Measurements from ENCODE around the gene CPXM1. TPM values are rescaled to one million over a fixed set of nuclear protein-coding genes. Genes with fewer than 3 reads are reported as not detected.
"Not testable (repeated sequence)": the region's sequence is repeated elsewhere in the genome, so short reads cannot be mapped to it uniquely, and the experiment has no call there.

The CPXM1 gene
- total RNA-seq, 2 donors from 2014 or later, result 47.8 to 53.5 TPM

DNA sequence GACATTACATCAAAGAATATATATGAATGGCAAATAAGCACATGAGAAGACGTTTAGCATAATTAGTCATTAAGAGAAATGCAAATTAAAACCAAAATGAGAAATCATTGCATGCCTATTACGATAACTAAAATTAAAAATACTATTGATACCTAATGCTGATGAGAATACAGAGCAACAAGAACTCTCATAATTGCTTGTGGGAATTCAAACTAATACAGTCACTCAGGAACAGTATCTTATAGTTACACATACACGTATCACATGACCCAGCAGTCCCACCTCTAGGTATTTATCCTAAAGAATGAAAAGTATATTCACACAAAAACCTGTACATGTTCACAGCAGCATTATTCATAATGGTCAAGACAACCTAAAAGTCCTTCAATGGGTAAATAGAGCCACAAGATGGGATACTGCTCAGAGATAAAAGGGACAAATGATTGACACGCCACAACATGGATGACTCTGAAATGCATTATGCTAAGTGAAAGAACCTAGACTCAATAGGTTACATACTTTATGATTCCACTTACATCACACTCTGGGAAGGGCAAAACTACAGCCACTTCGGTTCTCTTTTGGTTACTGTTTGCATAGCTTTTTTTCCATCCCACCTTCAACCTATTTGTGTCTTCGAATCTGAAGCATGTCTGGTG, 16.4 kb downstream of the CPXM1 start:
- Mint-ChIP-seq H3K9me3 (no peaks in the 10 kb centered on the region), H3K36me3 (no peaks in the 10 kb centered on the region), H3K4me1 (ENCODE audit: low read depth in 2 of 2) (peaks cover 0 to 5% of the 10 kb centered on the region in 2 donors), H3K4me3 (no peak overlapping the region), H3K27me3 (peaks cover 23 to 32% of the 10 kb centered on the region in 2 donors), H3K27ac (no peak overlapping the region)
- DNase-seq (ENCODE audit: low spot score), result no peak
- ATAC-seq, result no peak

DNA sequence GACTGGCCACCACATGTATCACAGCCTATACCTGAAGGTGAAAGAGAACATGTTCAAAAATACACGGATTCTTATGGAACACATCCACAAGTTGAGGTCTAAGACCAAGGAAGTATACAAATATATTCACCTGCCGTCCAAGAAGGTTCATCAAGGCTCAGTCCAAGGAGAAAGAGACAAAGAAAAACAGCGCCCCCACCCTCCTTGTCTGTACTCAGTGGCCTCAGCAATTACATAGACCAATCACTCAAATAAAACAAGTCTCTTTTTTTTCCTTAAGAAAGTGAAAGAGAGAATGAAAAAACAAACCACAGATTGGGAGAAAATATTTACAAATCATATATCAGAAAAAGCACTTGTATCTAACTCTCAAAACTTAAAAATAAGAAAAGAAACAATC, 19.5 kb downstream of the CPXM1 start:
- H3K27ac Mint-ChIP-seq, result no peak overlapping the region
- H3K9me3 Mint-ChIP-seq, result no peaks in the 10 kb centered on the region
- no peak for ATAC-seq
- no peak for DNase-seq (ENCODE audit: low spot score)
- no peak overlapping the region for H3K4me3 Mint-ChIP-seq
- H3K4me1 Mint-ChIP-seq (ENCODE audit: low read depth in 2 of 2), result peaks cover 0 to 5% of the 10 kb centered on the region in 2 donors
- H3K27me3 Mint-ChIP-seq, result peaks cover 15 to 23% of the 10 kb centered on the region in 2 donors
- no peaks in the 10 kb centered on the region for H3K36me3 Mint-ChIP-seq

DNA sequence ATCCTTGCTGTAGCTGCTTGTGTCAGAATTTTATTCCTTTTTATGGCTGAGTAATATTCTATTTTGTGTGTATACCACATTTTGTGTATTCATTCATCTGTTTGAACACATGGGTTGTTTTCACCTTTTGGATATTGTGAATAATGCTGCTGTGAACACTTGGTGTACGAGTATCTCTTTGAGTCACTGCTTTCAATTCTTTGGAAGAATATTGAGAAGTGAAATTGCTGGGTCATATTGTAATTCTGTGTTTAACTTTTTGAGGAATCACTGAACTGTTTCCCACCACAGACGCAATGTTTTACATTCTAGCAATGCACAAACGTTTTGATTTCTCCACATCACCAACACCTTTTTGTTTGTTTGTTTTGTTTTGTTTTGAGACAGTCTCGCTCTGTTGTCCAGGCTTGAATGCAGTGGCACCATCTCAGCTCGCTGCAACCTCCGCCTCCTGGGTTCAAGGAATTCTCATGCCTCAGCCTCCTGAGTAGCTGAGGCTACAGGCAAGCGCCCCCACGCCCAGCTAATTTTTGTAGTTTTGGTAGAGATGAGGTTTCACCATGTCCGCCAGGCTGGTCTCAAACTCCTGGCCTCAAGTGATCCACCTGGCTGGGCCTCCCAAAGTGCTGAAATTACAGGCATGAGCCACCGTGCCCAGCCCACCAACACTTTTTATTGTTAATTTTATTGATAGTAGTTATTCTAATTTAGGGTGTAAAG, 21.7 kb downstream of the CPXM1 start:
- H3K36me3 Mint-ChIP-seq, result no peaks in the 10 kb centered on the region
- H3K4me3 Mint-ChIP-seq, result no peak overlapping the region
- DNase-seq (ENCODE audit: low spot score), result no peak
- H3K27me3 Mint-ChIP-seq, result peaks cover 12 to 14% of the 10 kb centered on the region in 2 donors
- no peak for ATAC-seq
- H3K9me3 Mint-ChIP-seq, result no peaks in the 10 kb centered on the region
- peaks cover 0 to 5% of the 10 kb centered on the region in 2 donors for H3K4me1 Mint-ChIP-seq (ENCODE audit: low read depth in 2 of 2)
- H3K27ac Mint-ChIP-seq, result no peak overlapping the region

- H3K27ac Mint-ChIP-seq, result no peak overlapping the region
- no peak overlapping the region for H3K4me3 Mint-ChIP-seq
- no peak for DNase-seq (ENCODE audit: low spot score)
- ATAC-seq, result no peak
- peaks cover 0 to 2% of the 10 kb centered on the region in 2 donors for H3K27me3 Mint-ChIP-seq
- no peaks in the 10 kb centered on the region for H3K36me3 Mint-ChIP-seq
- peaks cover 9 to 17% of the 10 kb centered on the region in 2 donors for H3K4me1 Mint-ChIP-seq (ENCODE audit: low read depth in 2 of 2)
- H3K9me3 Mint-ChIP-seq, result no peaks in the 10 kb centered on the region
Observed at GRCh38 chr20:2775139-2775538, 25.3 kb downstream of the CPXM1 start.

GRCh38 chr20:2773812-2774211, 26.6 kb downstream of the CPXM1 start:
- no peaks in the 10 kb centered on the region for H3K36me3 Mint-ChIP-seq
- no peak overlapping the region for H3K4me3 Mint-ChIP-seq
- ATAC-seq, result no peak
- no peaks in the 10 kb centered on the region for H3K9me3 Mint-ChIP-seq
- DNase-seq (ENCODE audit: low spot score), result no peak
- H3K27me3 Mint-ChIP-seq, result peaks cover 0 to 2% of the 10 kb centered on the region in 2 donors
- no peak overlapping the region for H3K27ac Mint-ChIP-seq
- peaks cover 9 to 17% of the 10 kb centered on the region in 2 donors for H3K4me1 Mint-ChIP-seq (ENCODE audit: low read depth in 2 of 2)

DNA sequence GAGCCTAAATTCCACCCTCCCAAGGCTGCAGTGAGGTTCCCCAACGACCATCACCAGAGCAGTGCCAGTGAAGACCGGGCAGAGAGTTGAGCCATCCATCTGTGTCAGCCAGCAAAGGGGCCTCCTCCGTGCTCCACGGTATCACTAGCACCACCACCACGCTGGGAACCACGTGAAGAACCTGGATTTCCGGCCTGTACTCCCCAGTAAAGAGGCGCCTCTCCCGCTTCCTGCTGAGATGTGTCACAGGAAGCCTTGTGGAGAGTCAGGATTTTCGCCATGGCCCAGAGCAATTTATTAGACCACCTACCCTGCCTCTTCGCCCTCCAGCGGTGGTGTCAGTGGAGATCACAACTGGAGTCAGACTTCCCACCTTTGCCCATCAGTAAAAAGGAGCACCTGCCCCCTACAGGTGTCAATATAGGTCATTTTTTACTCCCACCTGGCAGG, 28.8 kb downstream of the CPXM1 start:
- Mint-ChIP-seq H3K4me1 (ENCODE audit: low read depth in 2 of 2) (peaks cover 9 to 17% of the 10 kb centered on the region in 2 donors), H3K9me3 (no peaks in the 10 kb centered on the region), H3K27ac (peak overlapping the region; percentile 33 to 43), H3K27me3 (peaks cover 8% of the 10 kb centered on the region in 2 donors), H3K4me3 (peak overlapping the region; percentile 61), H3K36me3 (no peaks in the 10 kb centered on the region)
- DNase-seq (ENCODE audit: low spot score) (no peak), ATAC-seq (peak; percentile 77 to 82)

- ATAC-seq; H3K9me3 Mint-ChIP-seq; H3K27me3 Mint-ChIP-seq; H3K27ac Mint-ChIP-seq; DNase-seq (ENCODE audit: low spot score); H3K36me3 Mint-ChIP-seq; H3K4me3 Mint-ChIP-seq: not testable (repeated sequence)
- peaks cover 9 to 17% of the 10 kb centered on the region in 2 donors for H3K4me1 Mint-ChIP-seq (ENCODE audit: low read depth in 2 of 2)
Observed at GRCh38 chr20:2770091-2770490, 30.3 kb downstream of the CPXM1 start.

DNA sequence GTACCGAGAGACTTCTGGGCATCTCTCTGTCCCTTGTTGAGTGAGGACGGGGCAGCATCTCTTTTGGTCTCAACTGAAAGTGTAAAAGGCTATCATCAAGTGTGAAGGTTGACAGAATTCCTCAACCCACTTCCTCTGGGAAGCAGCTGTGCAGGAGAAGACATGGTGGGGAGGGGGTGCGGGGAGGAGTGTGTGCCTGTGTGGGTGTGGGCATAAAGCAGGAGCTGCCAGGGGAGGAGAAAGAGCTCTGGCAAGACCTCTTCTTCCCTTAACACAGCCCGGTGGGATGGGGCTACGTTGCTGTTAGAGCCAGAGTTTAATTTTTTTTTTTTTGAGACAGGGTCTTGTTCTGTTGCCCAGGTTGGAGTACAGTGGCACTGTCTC, 31.8 kb downstream of the CPXM1 start:
- no peak overlapping the region for H3K4me3 Mint-ChIP-seq
- peaks cover 8% of the 10 kb centered on the region in 2 donors for H3K27me3 Mint-ChIP-seq
- H3K9me3 Mint-ChIP-seq, result no peaks in the 10 kb centered on the region
- peaks cover 9 to 17% of the 10 kb centered on the region in 2 donors for H3K4me1 Mint-ChIP-seq (ENCODE audit: low read depth in 2 of 2)
- H3K27ac Mint-ChIP-seq, result no peak overlapping the region
- DNase-seq (ENCODE audit: low spot score), result no peak
- ATAC-seq, result no peak
- no peaks in the 10 kb centered on the region for H3K36me3 Mint-ChIP-seq

GRCh38 chr20:2767768-2768631, 32.4 kb downstream of the CPXM1 start:
- ATAC-seq, result no peak
- Mint-ChIP-seq H3K9me3 (no peaks in the 10 kb centered on the region), H3K36me3 (no peaks in the 10 kb centered on the region), H3K4me1 (ENCODE audit: low read depth in 2 of 2) (peaks cover 9 to 17% of the 10 kb centered on the region in 2 donors), H3K27me3 (peaks cover 8% of the 10 kb centered on the region in 2 donors), H3K4me3 (no peak overlapping the region), H3K27ac (no peak overlapping the region)
- no peak for DNase-seq (ENCODE audit: low spot score)

DNA sequence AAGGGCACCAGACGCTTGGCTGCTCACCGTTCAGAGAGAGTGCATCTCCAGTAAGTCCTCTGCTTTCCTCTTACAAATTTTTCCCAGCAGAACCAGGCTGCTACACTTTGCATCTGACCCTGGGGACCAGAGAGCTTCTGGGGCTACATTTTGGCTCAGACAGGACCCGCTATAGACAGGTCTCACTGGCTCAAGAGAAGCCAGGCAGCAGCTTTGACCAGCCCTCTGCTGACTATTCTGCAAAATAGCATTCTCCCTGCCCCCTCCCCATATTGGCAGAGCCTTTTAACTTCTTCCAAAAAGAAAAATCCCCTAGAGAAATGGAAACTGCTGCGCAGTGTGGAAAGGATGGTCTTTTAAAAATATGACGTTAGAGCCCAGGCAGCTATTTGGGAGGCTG, 37.2 kb downstream of the CPXM1 start:
- H3K4me1 Mint-ChIP-seq (ENCODE audit: low read depth in 2 of 2), result no peaks in the 10 kb centered on the region
- no peak for ATAC-seq
- H3K9me3 Mint-ChIP-seq, result no peaks in the 10 kb centered on the region
- peaks cover 6 to 8% of the 10 kb centered on the region in 2 donors for H3K27me3 Mint-ChIP-seq
- H3K27ac Mint-ChIP-seq, result no peak overlapping the region
- no peak for DNase-seq (ENCODE audit: low spot score)
- no peak overlapping the region for H3K4me3 Mint-ChIP-seq
- H3K36me3 Mint-ChIP-seq, result no peaks in the 10 kb centered on the region

DNA sequence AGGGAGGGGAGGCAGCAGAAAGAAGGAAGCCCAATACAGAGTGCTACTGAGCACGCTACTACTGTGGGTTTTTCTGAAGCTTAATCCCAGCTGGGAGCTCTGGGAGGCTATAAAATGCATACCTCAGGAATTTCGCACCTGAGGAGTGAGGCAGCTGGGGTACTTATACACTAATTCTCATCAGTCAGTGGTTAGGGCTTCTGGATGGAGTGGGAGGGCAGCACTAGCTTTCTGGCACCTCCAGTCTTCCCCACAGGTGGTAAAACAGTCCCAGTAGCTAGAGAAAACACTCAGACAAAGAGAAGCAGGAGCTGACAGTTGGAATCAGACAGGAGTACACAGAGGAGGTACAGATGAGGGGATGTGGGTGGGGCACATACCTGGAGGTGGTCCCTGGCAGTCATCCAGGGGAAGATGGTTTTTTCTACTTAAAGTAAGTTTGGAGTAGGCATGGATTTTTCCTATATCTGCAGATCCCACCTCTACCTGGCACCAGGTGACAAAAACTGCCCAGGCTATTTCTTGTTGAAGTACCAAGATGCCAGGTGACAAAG, 37.8 kb downstream of the CPXM1 start:
- no peak for DNase-seq (ENCODE audit: low spot score)
- Mint-ChIP-seq H3K27ac (no peak overlapping the region), H3K4me1 (ENCODE audit: low read depth in 2 of 2) (no peaks in the 10 kb centered on the region), H3K4me3 (no peak overlapping the region), H3K27me3 (peaks cover 5 to 7% of the 10 kb centered on the region in 2 donors), H3K36me3 (no peaks in the 10 kb centered on the region), H3K9me3 (no peaks in the 10 kb centered on the region)
- ATAC-seq, result no peak

- H3K36me3 Mint-ChIP-seq, result no peaks in the 10 kb centered on the region
- DNase-seq (ENCODE audit: low spot score), result no peak
- no peaks in the 10 kb centered on the region for H3K27me3 Mint-ChIP-seq
- no peaks in the 10 kb centered on the region for H3K9me3 Mint-ChIP-seq
- peaks cover 0 to under 1% of the 10 kb centered on the region in 2 donors for H3K4me1 Mint-ChIP-seq (ENCODE audit: low read depth in 2 of 2)
- no peak overlapping the region for H3K27ac Mint-ChIP-seq
- H3K4me3 Mint-ChIP-seq, result no peak overlapping the region
- no peak for ATAC-seq
Observed at GRCh38 chr20:2761885-2762284, 38.5 kb downstream of the CPXM1 start.

DNA sequence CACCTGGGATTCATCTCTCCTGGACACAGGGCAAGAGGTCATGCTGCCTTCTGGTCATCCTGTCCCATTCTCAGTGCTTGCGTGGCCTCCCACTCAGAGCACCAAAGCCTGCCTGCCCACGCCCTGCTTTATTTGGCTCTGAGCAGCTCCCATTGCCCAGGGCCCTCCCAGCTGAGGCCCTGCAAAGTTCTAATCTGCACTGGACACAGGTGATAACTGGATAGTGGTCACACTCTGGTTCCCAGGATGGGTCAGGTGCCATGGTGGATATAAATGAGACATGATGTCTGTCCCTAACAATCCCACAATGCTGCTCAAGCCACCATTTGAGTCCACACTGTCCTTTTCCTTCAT, 39.5 kb downstream of the CPXM1 start:
- Mint-ChIP-seq H3K4me3 (no peak overlapping the region), H3K27ac (no peak overlapping the region), H3K36me3 (no peaks in the 10 kb centered on the region), H3K27me3 (no peaks in the 10 kb centered on the region), H3K4me1 (ENCODE audit: low read depth in 2 of 2) (peaks cover 2 to 5% of the 10 kb centered on the region in 2 donors), H3K9me3 (no peaks in the 10 kb centered on the region)
- ATAC-seq, result no peak
- no peak for DNase-seq (ENCODE audit: low spot score)
